OCI-LY3 (cell line): Measurements from ENCODE around the gene CMKLR1.

ENCODE experiments used
- H2AFZ ChIP-seq: fragments of 200-600, 300-600 bp; shearing (Covaris generic); 2 replicates; pipeline ENCODE4 v1.6.0; 2014; ENCODE audit warnings: antibody characterized with exemption, low read depth, low read length
- H3K27ac ChIP-seq: fragments of 200-600, 300-600 bp; sonication (generic); 2 replicates; pipeline ENCODE4 v1.5.1; 2014; ENCODE audit warnings: mild to moderate bottlenecking, low read length, moderate library complexity, mixed read lengths
- H3K27me3 ChIP-seq: fragments of 200-600, 300-600 bp; sonication (generic); 2 replicates; pipeline ENCODE4 v1.6.1; 2014; ENCODE audit warnings: low read depth, low read length, mixed read lengths
- H3K36me3 ChIP-seq: fragments of 200-600, 300-600 bp; sonication (generic); replicated peaks from 2 replicates; pipeline ENCODE3; 2014; ENCODE audit warnings: low read depth, low read length, mixed read lengths
- H3K4me1 ChIP-seq: fragments of 300-600, 200-600 bp; sonication (generic); 2 replicates; pipeline ENCODE4 v1.6.1; 2014; ENCODE audit warnings: low read length, mixed read lengths
- H3K4me2 ChIP-seq: fragments of 200-600, 300-600 bp; sonication (generic); 2 replicates; pipeline ENCODE4 v1.6.1; 2014; ENCODE audit warnings: low read length, mixed read lengths
- H3K4me3 ChIP-seq: fragments of 300-600, 200-600 bp; sonication (generic); 2 replicates; pipeline ENCODE4 v1.5.1; 2014; ENCODE audit warnings: antibody characterized with exemption, mild to moderate bottlenecking, low read length, moderate library complexity
- H3K79me2 ChIP-seq: fragments of 300-600, 200-600 bp; shearing (Covaris generic); 2 replicates; pipeline ENCODE4 v1.6.1; 2014; ENCODE audit warnings: mild to moderate bottlenecking, low read length, mixed read lengths
- H3K9ac ChIP-seq: fragments of 300-600, 200-600 bp; shearing (Covaris generic); 2 replicates; pipeline ENCODE4 v1.6.0; 2014; ENCODE audit warnings: mild to moderate bottlenecking, low read length, moderate library complexity
- H3K9me3 ChIP-seq: fragments of 200-600, 300-600 bp; shearing (Covaris generic); 2 replicates; pipeline ENCODE4 v1.6.1; 2014; ENCODE audit warnings: low read length, mixed read lengths; ENCODE audit not compliant: insufficient read depth
- H4K20me1 ChIP-seq: fragments of 200-600, 300-600 bp; sonication (generic); 2 replicates; pipeline ENCODE4 v1.6.1; 2016; ENCODE audit warnings: low read length, mixed read lengths; ENCODE audit not compliant: insufficient read depth
- CTCF ChIP-seq: fragments of 200-600, 300-600 bp; sonication (generic); IDR thresholded peaks from 2 replicates; pipeline ENCODE4 v1.5.1; 2014; ENCODE audit warnings: antibody characterized with exemption, low read length, low read depth
- EZH2phosphoT487 ChIP-seq: fragments of 200-600 bp; shearing (Covaris generic); IDR thresholded peaks from 2 replicates; pipeline ENCODE4 v1.6.1; 2018; ENCODE audit warnings: antibody characterized with exemption, mixed run types, low read depth

CMKLR1 gene

GRCh38 chr12:108371801-108372344, 32.8 kb upstream of the CMKLR1 start:
- H3K4me3 ChIP-seq = no peak overlapping the region

GRCh38 chr12:108370415-108370814, 31.3 kb upstream of the CMKLR1 start:
- Histone ChIP-seq H3K79me2 (no peaks in the 10 kb centered on the region), H3K27ac (no peak overlapping the region), H4K20me1 (no peaks in the 10 kb centered on the region), H2AFZ (no peak overlapping the region), H3K4me3 (no peak overlapping the region), H3K4me2 (no peak overlapping the region), H3K27me3 (peaks cover 34% of the 10 kb centered on the region), H3K9ac (no peak overlapping the region), H3K4me1 (no peaks in the 10 kb centered on the region), H3K36me3 (no peaks in the 10 kb centered on the region), H3K9me3 (no peaks in the 10 kb centered on the region)
- TF ChIP-seq CTCF = no peak
- TF ChIP-seq EZH2phosphoT487 = no peak

More at GRCh38 chr12:108371801-108372344, 32.8 kb upstream of the CMKLR1 start:
- no peak overlapping the region for H3K27ac ChIP-seq
- H3K79me2 ChIP-seq = no peaks in the 10 kb centered on the region
- H3K4me1 ChIP-seq = no peaks in the 10 kb centered on the region
- no peak overlapping the region for H3K4me2 ChIP-seq
- H3K27me3 ChIP-seq = peaks cover 26% of the 10 kb centered on the region
- H3K9me3 ChIP-seq = no peaks in the 10 kb centered on the region
- H3K9ac ChIP-seq = no peak overlapping the region
- H2AFZ ChIP-seq = no peak overlapping the region
- no peak for TF ChIP-seq EZH2phosphoT487
- TF ChIP-seq CTCF = no peak
- no peaks in the 10 kb centered on the region for H3K36me3 ChIP-seq
- H4K20me1 ChIP-seq = no peaks in the 10 kb centered on the region

- H2AFZ ChIP-seq = no peak overlapping the region
- H3K79me2 ChIP-seq = no peaks in the 10 kb centered on the region
- no peak overlapping the region for H3K27ac ChIP-seq
- H3K4me1 ChIP-seq = no peaks in the 10 kb centered on the region
- H3K9ac ChIP-seq = no peak overlapping the region
- no peaks in the 10 kb centered on the region for H3K36me3 ChIP-seq
- peaks cover 38% of the 10 kb centered on the region for H3K27me3 ChIP-seq
- no peak overlapping the region for H3K4me2 ChIP-seq
- no peak overlapping the region for H3K4me3 ChIP-seq
- TF ChIP-seq EZH2phosphoT487 (no peak), CTCF (no peak)
- H3K9me3 ChIP-seq = no peaks in the 10 kb centered on the region
- H4K20me1 ChIP-seq = no peaks in the 10 kb centered on the region
Measured at GRCh38 chr12:108369736-108370396, 30.8 kb upstream of the CMKLR1 start.

GRCh38 chr12:108368089-108368488, 29.0 kb upstream of the CMKLR1 start:
- H3K36me3 ChIP-seq = no peaks in the 10 kb centered on the region
- H4K20me1 ChIP-seq = no peaks in the 10 kb centered on the region
- H3K4me2 ChIP-seq = no peak overlapping the region
- no peak overlapping the region for H3K27ac ChIP-seq
- TF ChIP-seq EZH2phosphoT487 (no peak), CTCF (no peak)
- H3K9ac ChIP-seq = no peak overlapping the region
- no peaks in the 10 kb centered on the region for H3K4me1 ChIP-seq
- H2AFZ ChIP-seq = no peak overlapping the region
- no peaks in the 10 kb centered on the region for H3K79me2 ChIP-seq
- no peaks in the 10 kb centered on the region for H3K9me3 ChIP-seq
- peaks cover 44% of the 10 kb centered on the region for H3K27me3 ChIP-seq
- H3K4me3 ChIP-seq = no peak overlapping the region
